Bronchial epithelial cell (primary cell): Measurements from ENCODE around the gene KLHL33. TPM values are rescaled to one million over a fixed set of nuclear protein-coding genes. Genes with fewer than 3 reads are reported as not detected.

Experiments used
- total RNA-seq: library from RNA; depleted of rRNA; stranded (reverse); fragments of >200 nt; gene quantifications from 2 replicates; pipeline ENCODE4 v1.2.1, GENCODE V29; 2014

KLHL33 gene
- total RNA-seq, 1 donor from 2014 or later: not detected

Other genes starting within 250 kb of the KLHL33 start
- not detected in 2 replicates for gene OR11G2, start 245.3 kb downstream of the KLHL33 start, total RNA-seq
- not detected in 2 replicates for gene OR11H6, start 212.5 kb downstream of the KLHL33 start, total RNA-seq
- not detected in 2 replicates for gene OR11H7, start 207.2 kb downstream of the KLHL33 start, total RNA-seq
- not detected in 2 replicates for gene OR11H4, start 196.9 kb downstream of the KLHL33 start, total RNA-seq
- 10.5 and 14.2 TPM in 2 replicates for gene TTC5, start 130.2 kb downstream of the KLHL33 start, total RNA-seq
- gene CCNB1IP1, start 102.9 kb downstream of the KLHL33 start, total RNA-seq: 70.0 and 168 TPM in 2 replicates
- gene PARP2, start 92.5 kb downstream of the KLHL33 start, total RNA-seq: 7.9 and 11.6 TPM in 2 replicates
- 9.7 and 10.2 TPM in 2 replicates for gene TEP1, start 22.7 kb downstream of the KLHL33 start, total RNA-seq
- gene OSGEP, start 18.6 kb upstream of the KLHL33 start, total RNA-seq: 15.0 and 15.4 TPM in 2 replicates
- 25.3 and 56.1 TPM in 2 replicates for gene APEX1, start 19.1 kb upstream of the KLHL33 start, total RNA-seq
- 19.3 and 24.7 TPM in 2 replicates for gene PIP4P1, start 25.3 kb upstream of the KLHL33 start, total RNA-seq
- gene PNP, start 33.2 kb upstream of the KLHL33 start, total RNA-seq: 70.2 and 109 TPM in 2 replicates
- not detected in 2 replicates for gene RNASE10, start 69.4 kb upstream of the KLHL33 start, total RNA-seq
- gene RNASE9, start 124.9 kb upstream of the KLHL33 start, total RNA-seq: not detected in 2 replicates
- gene RNASE11, start 151.8 kb upstream of the KLHL33 start, total RNA-seq: not detected in 2 replicates
- not detected in 2 replicates for gene RNASE12, start 155.2 kb upstream of the KLHL33 start, total RNA-seq
- gene OR6S1, start 205.5 kb upstream of the KLHL33 start, total RNA-seq: not detected in 2 replicates
- gene RNASE4, start 248.4 kb upstream of the KLHL33 start, total RNA-seq: 2.9 and 4.7 TPM in 2 replicates